ENCODE measurements around the gene OR13C2.

Gene OR13C2

GRCh38 chr9:104555521-104555920 is 49.9 kb downstream of the OR13C2 start:
- no peak for DNase-seq (ENCODE audit: low read depth in 1 of 2, low spot score in 1 of 2)
